ENCODE results near the gene FOXP1.
A peak's percentile ranks its signal among the peaks of the same experiment; 100 is the strongest.

FOXP1 gene

GRCh38 chr3:71129611-71130431, 453.7 kb downstream of the FOXP1 start:
- Histone ChIP-seq H3F3A (ENCODE audit: control insufficient read depth, insufficient read depth) (no peaks in the 10 kb centered on the region; the same call in 1 of the 2 replicates), H3K9me3 (ENCODE audit: control insufficient read depth, insufficient read depth, low read length) (no peaks in the 10 kb centered on the region), H3K27ac (ENCODE audit: low read depth, low read length) (peak overlapping the region; percentile 69), H3K79me2 (ENCODE audit: control insufficient read depth, low read length) (peaks cover 49% of the 10 kb centered on the region), H4K20me1 (ENCODE audit: control insufficient read depth, insufficient read depth, low read depth, low read length) (peaks cover 6% of the 10 kb centered on the region), H3K36me3 (ENCODE audit: control insufficient read depth, low read length) (peaks cover 11% of the 10 kb centered on the region; the same call in 1 of the 2 replicates), H3K9me2 (replicated peaks; ENCODE audit: control insufficient read depth, low read length) (no peaks in the 10 kb centered on the region), H3K27me3 (ENCODE audit: control insufficient read depth, low read length) (no peaks in the 10 kb centered on the region), H3K4me1 (ENCODE audit: control insufficient read depth, low read length) (peaks cover 49% of the 10 kb centered on the region), H3K4me2 (ENCODE audit: low read length) (peak overlapping the region; percentile 95), H3K4me3 (ENCODE audit: low read length) (peak overlapping the region; percentile 80)
- TF ChIP-seq CTCF (IDR thresholded peaks at IDR 0.05; ENCODE audit: low read depth, low read length, poor library complexity, severe bottlenecking) = no peak
- no peak for TF ChIP-seq EZH2phosphoT487 (IDR thresholded peaks at IDR 0.05; ENCODE audit: borderline replicate concordance, low read length)

- no peak for TF ChIP-seq CTCF (IDR thresholded peaks at IDR 0.05; ENCODE audit: low read depth, low read length, poor library complexity, severe bottlenecking)
- TF ChIP-seq EZH2phosphoT487 (IDR thresholded peaks at IDR 0.05; ENCODE audit: borderline replicate concordance, low read length) = no peak
- no peaks in the 10 kb centered on the region; the same call in 1 of the 2 replicates for H3F3A ChIP-seq (ENCODE audit: control insufficient read depth, insufficient read depth)
- no peaks in the 10 kb centered on the region for H3K9me2 ChIP-seq (replicated peaks; ENCODE audit: control insufficient read depth, low read length)
- no peaks in the 10 kb centered on the region for H3K9me3 ChIP-seq (ENCODE audit: control insufficient read depth, insufficient read depth, low read length)
- H4K20me1 ChIP-seq (ENCODE audit: control insufficient read depth, insufficient read depth, low read depth, low read length) = peaks cover 6% of the 10 kb centered on the region
- H3K79me2 ChIP-seq (ENCODE audit: control insufficient read depth, low read length) = peaks cover 51% of the 10 kb centered on the region
- H3K27ac ChIP-seq (ENCODE audit: low read depth, low read length) = peak overlapping the region; percentile 69
- H3K4me2 ChIP-seq (ENCODE audit: low read length) = peak overlapping the region; percentile 95
- no peaks in the 10 kb centered on the region for H3K27me3 ChIP-seq (ENCODE audit: control insufficient read depth, low read length)
- peak overlapping the region; percentile 80 for H3K4me3 ChIP-seq (ENCODE audit: low read length)
- H3K4me1 ChIP-seq (ENCODE audit: control insufficient read depth, low read length) = peaks cover 49% of the 10 kb centered on the region
- H3K36me3 ChIP-seq (ENCODE audit: control insufficient read depth, low read length) = peaks cover 11% of the 10 kb centered on the region; the same call in 1 of the 2 replicates
These were observed 454.6 kb downstream of the FOXP1 start for GRCh38 chr3:71128961-71129360.

- H3K4me1 ChIP-seq (ENCODE audit: control insufficient read depth, low read length) = peaks cover 49% of the 10 kb centered on the region
- no peak overlapping the region for H3K4me3 ChIP-seq (ENCODE audit: low read length)
These were observed 455.7 kb downstream of the FOXP1 start for GRCh38 chr3:71127844-71128243.

More at GRCh38 chr3:71127844-71128243, 455.7 kb downstream of the FOXP1 start:
- no peak for TF ChIP-seq EZH2phosphoT487 (IDR thresholded peaks at IDR 0.05; ENCODE audit: borderline replicate concordance, low read length)
- TF ChIP-seq CTCF (IDR thresholded peaks at IDR 0.05; ENCODE audit: low read depth, low read length, poor library complexity, severe bottlenecking) = no peak
- H3F3A ChIP-seq (ENCODE audit: control insufficient read depth, insufficient read depth) = no peaks in the 10 kb centered on the region
- H4K20me1 ChIP-seq (ENCODE audit: control insufficient read depth, insufficient read depth, low read depth, low read length) = peaks cover 6% of the 10 kb centered on the region
- H3K79me2 ChIP-seq (ENCODE audit: control insufficient read depth, low read length) = peaks cover 54% of the 10 kb centered on the region
- no peaks in the 10 kb centered on the region for H3K9me2 ChIP-seq (replicated peaks; ENCODE audit: control insufficient read depth, low read length)
- H3K36me3 ChIP-seq (ENCODE audit: control insufficient read depth, low read length) = peaks cover 11% of the 10 kb centered on the region
- peak overlapping the region; percentile 95 for H3K4me2 ChIP-seq (ENCODE audit: low read length)
- no peaks in the 10 kb centered on the region for H3K27me3 ChIP-seq (ENCODE audit: control insufficient read depth, low read length)
- no peaks in the 10 kb centered on the region for H3K9me3 ChIP-seq (ENCODE audit: control insufficient read depth, insufficient read depth, low read length)
- no peak overlapping the region for H3K27ac ChIP-seq (ENCODE audit: low read depth, low read length)
